GM13976 (cell line): ENCODE data around the gene ARHGAP26.

Experiments used
- DNase-seq: peaks from one replicate; pipeline ENCODE4 v3.0.0; 2012; ENCODE audit warnings: low spot score
- CTCF ChIP-seq: IDR thresholded peaks from 2 replicates; pipeline ENCODE4 v1.5.1; 2012; ENCODE audit warnings: borderline replicate concordance, mild to moderate bottlenecking; ENCODE audit not compliant: insufficient read depth; ENCODE audit errors: extremely low read depth, missing control alignments, control extremely low read depth
- in situ Hi-C: fragments of 300-500 bp; cut with MboI; formaldehyde crosslinking; loops from one replicate; pipeline ENCODE4 v1.12.0; 2022; ENCODE audit warnings: low sequenced_read_pairs, mixed read lengths, inconsistent platforms; ENCODE audit not compliant: unreplicated experiment

Gene ARHGAP26

GRCh38 chr5:142815469-142815868 lies 45.3 kb downstream of the ARHGAP26 start:
- DNase-seq: no peak
- TF ChIP-seq CTCF: no peak
- in situ Hi-C loops: no loop called here

GRCh38 chr5:142816531-142817430 lies 46.6 kb downstream of the ARHGAP26 start:
- DNase-seq: no peak
- TF ChIP-seq CTCF: no peak
- in situ Hi-C loops: no loop called here

- TF ChIP-seq CTCF: no peak
- in situ Hi-C loops: no loop called here
- no peak for DNase-seq
Measured at GRCh38 chr5:142817949-142818431, 47.8 kb downstream of the ARHGAP26 start.

- TF ChIP-seq CTCF: no peak
- no peak for DNase-seq
- in situ Hi-C loops: no loop called here
Measured at GRCh38 chr5:142819292-142819691, 49.1 kb downstream of the ARHGAP26 start.

GRCh38 chr5:142819825-142820224 lies 49.6 kb downstream of the ARHGAP26 start:
- TF ChIP-seq CTCF: no peak
- in situ Hi-C loops: no loop called here
- DNase-seq: no peak

- no peak for DNase-seq
- TF ChIP-seq CTCF: no peak
- in situ Hi-C loops: no loop called here
Measured at GRCh38 chr5:142820447-142820846, 50.3 kb downstream of the ARHGAP26 start.
